ENCODE results near the gene LRP6. TPM values are rescaled to one million over a fixed set of nuclear protein-coding genes. Genes with fewer than 3 reads are reported as not detected.
"Not testable (repeated sequence)": the region's sequence is repeated elsewhere in the genome, so short reads cannot be mapped to it uniquely, and the experiment has no call there.

The LRP6 gene
- total RNA-seq, 2 donors from 2014 or later = 23.0 to 34.7 TPM

- Histone ChIP-seq H3K4me3 (peak overlapping the region; percentile 69 to 86), H3K36me3 (no peaks in the 10 kb centered on the region), H3K4me1 (replicated peaks) (no peaks in the 10 kb centered on the region), H3K27me3 (replicated peaks; ENCODE audit: insufficient read depth) (no peaks in the 10 kb centered on the region), H3K27ac (peak overlapping the region; percentile 98 to 99), H3K9me3 (no peaks in the 10 kb centered on the region)
- TF ChIP-seq POLR2AphosphoS5 (IDR thresholded peaks at IDR 0.05) (peak; percentile 24), CTCF (IDR thresholded peaks at IDR 0.05) (no peak)
- WGBS = 2% methylated on average over 25 of the region's 25 CpGs
- intact Hi-C loops (cut with DNase I) = loop anchor here (5.0 kb wide), 1 partner anchor 57 kb away; no protein-coding TSS in a partner anchor
- peak; percentile 34 for DNase-seq (ENCODE audit: low spot score)
Measured at GRCh38 chr12:12265571-12266388, 1.1 kb downstream of the LRP6 start.

GRCh38 chr12:12265035-12265434 lies 1.8 kb downstream of the LRP6 start:
- 22% methylated on average over 3 of the region's 3 CpGs for WGBS
- DNase-seq (ENCODE audit: low spot score) = no peak
- Histone ChIP-seq H3K27ac (peak overlapping the region; percentile 98 to 99), H3K4me3 (peak overlapping the region; percentile 69 to 86), H3K27me3 (replicated peaks; ENCODE audit: insufficient read depth) (no peaks in the 10 kb centered on the region), H3K9me3 (no peaks in the 10 kb centered on the region), H3K4me1 (replicated peaks) (no peaks in the 10 kb centered on the region), H3K36me3 (no peaks in the 10 kb centered on the region)
- intact Hi-C loops (cut with DNase I) = loop anchor here (5.0 kb wide), 1 partner anchor 57 kb away; no protein-coding TSS in a partner anchor
- TF ChIP-seq POLR2A (IDR thresholded peaks at IDR 0.05) (no peak), POLR2AphosphoS5 (IDR thresholded peaks at IDR 0.05) (no peak), CTCF (IDR thresholded peaks at IDR 0.05) (no peak)

DNA sequence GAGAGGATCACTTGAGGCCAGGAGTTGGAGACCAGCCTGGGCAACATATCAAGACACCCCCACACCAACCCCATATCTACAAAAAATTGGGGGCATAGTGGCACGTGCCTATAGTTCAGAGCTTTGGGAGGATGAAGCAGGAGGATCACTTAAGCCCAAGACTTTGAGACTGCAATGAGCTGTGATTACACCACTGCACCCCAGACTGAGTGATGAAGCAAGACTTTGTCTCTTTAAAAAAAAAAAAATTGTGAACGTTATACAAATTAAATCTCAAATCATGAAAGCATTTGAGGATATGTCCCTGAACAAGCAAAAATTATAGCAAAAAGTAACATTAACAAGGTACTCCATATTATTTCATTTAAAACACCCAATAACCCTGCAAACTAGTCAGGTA lies 2.9 kb downstream of the LRP6 start:
- Histone ChIP-seq H3K27me3 (replicated peaks; ENCODE audit: insufficient read depth) (no peaks in the 10 kb centered on the region), H3K9me3 (no peaks in the 10 kb centered on the region), H3K36me3 (no peaks in the 10 kb centered on the region), H3K27ac (no peak overlapping the region), H3K4me1 (replicated peaks) (no peaks in the 10 kb centered on the region), H3K4me3 (no peak overlapping the region)
- no peak for DNase-seq (ENCODE audit: low spot score)
- 36% methylated on average over 2 of the region's 2 CpGs for WGBS
- intact Hi-C loops (cut with DNase I) = no loop called here
- no peak for TF ChIP-seq POLR2A (IDR thresholded peaks at IDR 0.05)
- no peak for TF ChIP-seq CTCF (IDR thresholded peaks at IDR 0.05)
- TF ChIP-seq POLR2AphosphoS5 (IDR thresholded peaks at IDR 0.05) = no peak

DNA sequence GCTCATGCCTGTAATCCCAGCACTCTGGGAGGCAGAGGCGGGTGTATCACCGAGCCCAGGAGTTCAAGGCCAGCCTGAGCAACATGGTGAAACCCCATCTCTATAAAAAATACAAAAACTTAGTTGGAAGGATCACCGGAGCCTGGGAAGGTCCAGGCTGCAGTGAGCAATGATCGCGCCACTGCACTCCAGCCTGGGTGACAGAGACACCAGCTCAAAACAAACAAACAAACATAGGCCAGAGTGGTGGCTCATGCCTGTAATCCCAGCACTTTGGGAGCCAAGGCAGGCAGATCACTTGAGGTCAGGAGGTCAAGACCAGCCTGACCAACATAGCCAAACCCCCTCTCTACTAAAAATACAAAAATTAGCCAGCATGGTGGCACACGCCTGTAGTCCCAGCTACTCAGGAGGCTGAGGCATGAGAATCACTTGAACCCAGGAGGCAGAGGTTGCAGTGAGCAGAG lies 10.5 kb downstream of the LRP6 start:
- H3K36me3 ChIP-seq; H3K4me3 ChIP-seq; DNase-seq (ENCODE audit: low spot score); H3K4me1 ChIP-seq (replicated peaks); H3K9me3 ChIP-seq; H3K27me3 ChIP-seq (replicated peaks; ENCODE audit: insufficient read depth); H3K27ac ChIP-seq; intact Hi-C loops (cut with DNase I): not testable (repeated sequence)
- WGBS = 90% methylated on average over 6 of the region's 6 CpGs

DNA sequence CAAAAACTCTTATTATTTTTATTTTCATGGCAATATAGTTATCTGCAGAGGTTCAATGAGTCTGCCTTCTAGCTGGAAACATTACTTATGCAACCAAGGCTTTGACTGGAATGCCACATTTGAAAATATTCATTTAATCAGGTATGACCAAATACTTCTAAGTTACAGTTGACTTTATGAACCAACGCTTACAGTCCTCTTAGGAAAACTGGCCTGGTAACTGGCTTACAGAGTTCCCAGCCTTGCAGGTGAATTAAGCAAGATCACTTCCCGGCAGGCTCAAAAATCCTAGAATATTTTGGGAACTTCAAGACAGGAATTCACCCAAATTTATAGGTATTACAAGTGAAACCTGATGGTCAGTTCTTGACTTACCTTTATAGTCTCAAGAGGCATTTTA lies 12.3 kb downstream of the LRP6 start:
- 87% methylated on average over 2 of the region's 2 CpGs for WGBS
- intact Hi-C loops (cut with DNase I) = no loop called here
- H3K4me3 ChIP-seq = no peak overlapping the region
- TF ChIP-seq POLR2AphosphoS5 (IDR thresholded peaks at IDR 0.05) (no peak), CTCF (IDR thresholded peaks at IDR 0.05) (no peak), POLR2A (IDR thresholded peaks at IDR 0.05) (no peak)
- H3K36me3 ChIP-seq = no peaks in the 10 kb centered on the region
- H3K9me3 ChIP-seq = no peaks in the 10 kb centered on the region
- no peak overlapping the region for H3K27ac ChIP-seq
- no peak for DNase-seq (ENCODE audit: low spot score)
- no peaks in the 10 kb centered on the region for H3K4me1 ChIP-seq (replicated peaks)
- no peaks in the 10 kb centered on the region for H3K27me3 ChIP-seq (replicated peaks; ENCODE audit: insufficient read depth)

Data from prostate gland (tissue), 2 donors.